IPS-18c (cell line): ENCODE data around the gene KRTCAP2.
"Not testable (repeated sequence)": the region's sequence is repeated elsewhere in the genome, so short reads cannot be mapped to it uniquely, and the experiment has no call there.

Experiments used
- H3K4me3 ChIP-seq: 2 replicates; pipeline ENCODE4 v1.7.0; 2013; ENCODE audit warnings: low read depth, mild to moderate bottlenecking, low read length, moderate library complexity; ENCODE audit not compliant: insufficient read depth
- H3K9me3 ChIP-seq: one replicate; pipeline ENCODE4 v1.6.1; 2013; ENCODE audit warnings: mild to moderate bottlenecking, low read length, moderate library complexity; ENCODE audit not compliant: control insufficient read depth, insufficient read depth

KRTCAP2 gene

GRCh38 chr1:155162631-155163030 is 10.5 kb downstream of the KRTCAP2 start:
- not testable (repeated sequence) for H3K4me3 ChIP-seq, H3K9me3 ChIP-seq

GRCh38 chr1:155160128-155160527 is 13.0 kb downstream of the KRTCAP2 start:
- no peak overlapping the region for H3K4me3 ChIP-seq

GRCh38 chr1:155158991-155159390 is 14.1 kb downstream of the KRTCAP2 start:
- H3K9me3 ChIP-seq: no peaks in the 10 kb centered on the region
- H3K4me3 ChIP-seq: no peak overlapping the region

More at GRCh38 chr1:155160128-155160527, 13.0 kb downstream of the KRTCAP2 start:
- no peaks in the 10 kb centered on the region for H3K9me3 ChIP-seq

GRCh38 chr1:155155996-155156643 is 17.0 kb downstream of the KRTCAP2 start:
- H3K4me3 ChIP-seq, H3K9me3 ChIP-seq: not testable (repeated sequence)

- no peak overlapping the region for H3K4me3 ChIP-seq
- no peaks in the 10 kb centered on the region for H3K9me3 ChIP-seq
These were observed 27.6 kb downstream of the KRTCAP2 start for GRCh38 chr1:155145491-155145890.

GRCh38 chr1:155141749-155142148 is 31.4 kb downstream of the KRTCAP2 start:
- no peak overlapping the region for H3K4me3 ChIP-seq

GRCh38 chr1:155140630-155140953 is 32.5 kb downstream of the KRTCAP2 start:
- H3K4me3 ChIP-seq: peak overlapping the region; percentile 98; the same call in 1 of the 2 replicates

More at GRCh38 chr1:155141749-155142148, 31.4 kb downstream of the KRTCAP2 start:
- no peaks in the 10 kb centered on the region for H3K9me3 ChIP-seq

GRCh38 chr1:155139895-155140629 is 33.0 kb downstream of the KRTCAP2 start, which contains the start of gene DPM3:
TSS of gene DPM3 (minus strand) at chr1:155140531. CDS start at chr1:155140240, 291 bp downstream.
- peak within 1 kb of the TSS; percentile 98 for H3K4me3 ChIP-seq
- no peaks in the 10 kb centered on the region for H3K9me3 ChIP-seq

More at GRCh38 chr1:155140630-155140953, 32.5 kb downstream of the KRTCAP2 start:
- no peaks in the 10 kb centered on the region for H3K9me3 ChIP-seq

GRCh38 chr1:155137154-155137949 is 35.8 kb downstream of the KRTCAP2 start:
- Histone ChIP-seq H3K9me3 (no peaks in the 10 kb centered on the region), H3K4me3 (peak overlapping the region; percentile 43; the same call in 1 of the 2 replicates)

- H3K4me3 ChIP-seq: peak overlapping the region; percentile 43
- no peaks in the 10 kb centered on the region for H3K9me3 ChIP-seq
These were observed 36.4 kb downstream of the KRTCAP2 start for GRCh38 chr1:155136748-155137147.

GRCh38 chr1:155135415-155136028 is 37.6 kb downstream of the KRTCAP2 start, which contains the start of gene SLC50A1:
TSS of gene SLC50A1 (plus strand) at chr1:155135852. CDS start at chr1:155135912, 60 bp downstream.
- Histone ChIP-seq H3K9me3 (no peaks in the 10 kb centered on the region), H3K4me3 (peak within 1 kb of the TSS; percentile 95)

- H3K4me3 ChIP-seq: peak overlapping the region; percentile 95
These were observed 38.2 kb downstream of the KRTCAP2 start for GRCh38 chr1:155134880-155135414.

GRCh38 chr1:155134322-155134721 is 38.8 kb downstream of the KRTCAP2 start:
- Histone ChIP-seq H3K9me3 (peaks cover 2% of the 10 kb centered on the region), H3K4me3 (peak overlapping the region; percentile 95; the same call in 1 of the 2 replicates)

More at GRCh38 chr1:155134880-155135414, 38.2 kb downstream of the KRTCAP2 start:
- H3K9me3 ChIP-seq: no peaks in the 10 kb centered on the region

GRCh38 chr1:155133799-155134281 is 39.3 kb downstream of the KRTCAP2 start:
- Histone ChIP-seq H3K4me3 (no peak overlapping the region), H3K9me3 (peaks cover 2% of the 10 kb centered on the region)

- peaks cover 2% of the 10 kb centered on the region for H3K9me3 ChIP-seq
- H3K4me3 ChIP-seq: no peak overlapping the region
These were observed 41.2 kb downstream of the KRTCAP2 start for GRCh38 chr1:155131856-155132255.

GRCh38 chr1:155131285-155131684 is 41.8 kb downstream of the KRTCAP2 start:
- Histone ChIP-seq H3K4me3 (no peak overlapping the region), H3K9me3 (peaks cover 2% of the 10 kb centered on the region)
